ELF-1 (cell line): ENCODE results near the gene CALR.
"Not testable (repeated sequence)": the region's sequence is repeated elsewhere in the genome, so short reads cannot be mapped to it uniquely, and the experiment has no call there.

Source experiments
- DNase-seq: peaks from one replicate; pipeline ENCODE4 v3.0.0-alpha.2; 2016; ENCODE audit warnings: low read depth, low spot score

CALR gene

GRCh38 chr19:12933287-12934072 lies 4.9 kb upstream of the CALR start, which contains the start of gene FARSA:
Gene FARSA (minus strand): TSS chr19:12933711. CDS start chr19:12933696, 15 bp downstream.
- peak; percentile 93 for DNase-seq

- DNase-seq = no peak
Measured at GRCh38 chr19:12935071-12935470, 3.3 kb upstream of the CALR start.

GRCh38 chr19:12936582-12936981 lies 1.8 kb upstream of the CALR start:
- no peak for DNase-seq

- DNase-seq = peak; percentile 49
Measured at GRCh38 chr19:12937093-12937926, 1.1 kb upstream of the CALR start.

DNA sequence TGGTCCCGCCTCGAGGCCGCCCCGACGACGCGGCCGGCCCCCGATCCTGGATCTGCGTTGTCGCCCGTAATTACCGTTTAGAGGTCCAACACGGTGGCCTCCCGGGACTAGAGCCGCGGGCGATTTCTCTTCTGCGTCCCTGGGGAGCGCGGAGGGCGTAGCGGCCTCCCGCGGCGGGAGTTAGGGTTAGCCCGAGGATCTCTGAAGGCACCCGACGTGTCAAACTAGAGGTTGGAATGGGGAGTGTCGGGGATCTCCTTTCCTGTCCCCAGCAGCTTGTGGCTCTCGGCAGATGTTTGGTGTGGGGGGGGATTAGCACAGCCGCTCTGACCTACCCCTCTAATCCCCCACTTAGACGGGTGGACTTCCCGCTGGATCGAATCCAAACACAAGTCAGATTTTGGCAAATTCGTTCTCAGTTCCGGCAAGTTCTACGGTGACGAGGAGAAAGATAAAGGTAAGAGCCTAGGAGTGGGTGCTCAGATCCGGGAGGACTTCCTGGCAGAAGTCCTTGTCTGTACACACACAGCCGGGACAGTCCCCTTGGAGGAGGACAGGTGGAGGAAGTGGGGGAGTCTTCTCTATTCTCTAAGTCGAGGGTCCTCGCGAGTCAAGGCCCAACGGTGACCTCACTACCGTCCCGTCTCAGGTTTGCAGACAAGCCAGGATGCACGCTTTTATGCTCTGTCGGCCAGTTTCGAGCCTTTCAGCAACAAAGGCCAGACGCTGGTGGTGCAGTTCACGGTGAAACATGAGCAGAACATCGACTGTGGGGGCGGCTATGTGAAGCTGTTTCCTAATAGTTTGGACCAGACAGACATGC lies 581 bp downstream of the CALR start:
- no peak for DNase-seq

DNA sequence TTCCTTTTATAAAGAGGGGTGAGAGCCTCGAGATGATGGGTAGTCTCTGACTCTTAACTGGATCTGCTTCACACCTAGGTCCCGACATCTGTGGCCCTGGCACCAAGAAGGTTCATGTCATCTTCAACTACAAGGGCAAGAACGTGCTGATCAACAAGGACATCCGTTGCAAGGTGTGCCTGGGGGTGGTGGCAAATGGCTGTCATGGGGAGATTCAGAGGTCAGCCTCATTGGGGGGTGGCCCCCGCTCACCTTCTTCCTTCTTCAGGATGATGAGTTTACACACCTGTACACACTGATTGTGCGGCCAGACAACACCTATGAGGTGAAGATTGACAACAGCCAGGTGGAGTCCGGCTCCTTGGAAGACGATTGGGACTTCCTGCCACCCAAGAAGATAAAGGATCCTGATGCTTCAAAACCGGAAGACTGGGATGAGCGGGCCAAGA lies 1.6 kb downstream of the CALR start:
- DNase-seq = no peak

- DNase-seq = no peak
Measured at GRCh38 chr19:12940897-12941296, 2.5 kb downstream of the CALR start.

DNA sequence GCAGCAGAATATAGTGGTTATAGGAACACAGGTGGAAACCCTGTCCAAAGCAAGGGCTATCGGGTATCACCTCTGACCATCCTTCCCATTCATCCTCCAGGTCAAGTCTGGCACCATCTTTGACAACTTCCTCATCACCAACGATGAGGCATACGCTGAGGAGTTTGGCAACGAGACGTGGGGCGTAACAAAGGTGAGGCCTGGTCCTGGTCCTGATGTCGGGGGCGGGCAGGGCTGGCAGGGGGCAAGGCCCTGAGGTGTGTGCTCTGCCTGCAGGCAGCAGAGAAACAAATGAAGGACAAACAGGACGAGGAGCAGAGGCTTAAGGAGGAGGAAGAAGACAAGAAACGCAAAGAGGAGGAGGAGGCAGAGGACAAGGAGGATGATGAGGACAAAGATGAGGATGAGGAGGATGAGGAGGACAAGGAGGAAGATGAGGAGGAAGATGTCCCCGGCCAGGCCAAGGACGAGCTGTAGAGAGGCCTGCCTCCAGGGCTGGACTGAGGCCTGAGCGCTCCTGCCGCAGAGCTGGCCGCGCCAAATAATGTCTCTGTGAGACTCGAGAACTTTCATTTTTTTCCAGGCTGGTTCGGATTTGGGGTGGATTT lies 5.1 kb downstream of the CALR start:
- no peak for DNase-seq

DNA sequence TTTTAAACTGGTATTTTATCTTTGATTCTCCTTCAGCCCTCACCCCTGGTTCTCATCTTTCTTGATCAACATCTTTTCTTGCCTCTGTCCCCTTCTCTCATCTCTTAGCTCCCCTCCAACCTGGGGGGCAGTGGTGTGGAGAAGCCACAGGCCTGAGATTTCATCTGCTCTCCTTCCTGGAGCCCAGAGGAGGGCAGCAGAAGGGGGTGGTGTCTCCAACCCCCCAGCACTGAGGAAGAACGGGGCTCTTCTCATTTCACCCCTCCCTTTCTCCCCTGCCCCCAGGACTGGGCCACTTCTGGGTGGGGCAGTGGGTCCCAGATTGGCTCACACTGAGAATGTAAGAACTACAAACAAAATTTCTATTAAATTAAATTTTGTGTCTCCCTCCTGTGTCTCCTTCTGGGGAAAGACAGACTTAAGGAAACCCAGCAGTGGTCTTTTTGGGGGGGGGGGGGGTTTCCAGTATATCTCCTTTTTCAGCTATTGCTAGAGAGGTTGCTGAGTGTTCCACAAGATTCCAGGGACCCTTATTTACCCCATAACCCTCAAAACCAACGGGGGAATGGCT lies 5.8 kb downstream of the CALR start:
- no peak for DNase-seq

- peak; percentile 99 for DNase-seq
Measured at GRCh38 chr19:12945479-12946091, 7.2 kb downstream of the CALR start, which contains the start of gene RAD23A. Gene RAD23A (plus strand): TSS chr19:12945862. CDS start chr19:12945949, 87 bp downstream.

- DNase-seq = peak; percentile 93
Measured at GRCh38 chr19:12946092-12946721, 7.8 kb downstream of the CALR start.

- DNase-seq = peak; percentile 32
Measured at GRCh38 chr19:12946731-12947496, 8.5 kb downstream of the CALR start.

DNA sequence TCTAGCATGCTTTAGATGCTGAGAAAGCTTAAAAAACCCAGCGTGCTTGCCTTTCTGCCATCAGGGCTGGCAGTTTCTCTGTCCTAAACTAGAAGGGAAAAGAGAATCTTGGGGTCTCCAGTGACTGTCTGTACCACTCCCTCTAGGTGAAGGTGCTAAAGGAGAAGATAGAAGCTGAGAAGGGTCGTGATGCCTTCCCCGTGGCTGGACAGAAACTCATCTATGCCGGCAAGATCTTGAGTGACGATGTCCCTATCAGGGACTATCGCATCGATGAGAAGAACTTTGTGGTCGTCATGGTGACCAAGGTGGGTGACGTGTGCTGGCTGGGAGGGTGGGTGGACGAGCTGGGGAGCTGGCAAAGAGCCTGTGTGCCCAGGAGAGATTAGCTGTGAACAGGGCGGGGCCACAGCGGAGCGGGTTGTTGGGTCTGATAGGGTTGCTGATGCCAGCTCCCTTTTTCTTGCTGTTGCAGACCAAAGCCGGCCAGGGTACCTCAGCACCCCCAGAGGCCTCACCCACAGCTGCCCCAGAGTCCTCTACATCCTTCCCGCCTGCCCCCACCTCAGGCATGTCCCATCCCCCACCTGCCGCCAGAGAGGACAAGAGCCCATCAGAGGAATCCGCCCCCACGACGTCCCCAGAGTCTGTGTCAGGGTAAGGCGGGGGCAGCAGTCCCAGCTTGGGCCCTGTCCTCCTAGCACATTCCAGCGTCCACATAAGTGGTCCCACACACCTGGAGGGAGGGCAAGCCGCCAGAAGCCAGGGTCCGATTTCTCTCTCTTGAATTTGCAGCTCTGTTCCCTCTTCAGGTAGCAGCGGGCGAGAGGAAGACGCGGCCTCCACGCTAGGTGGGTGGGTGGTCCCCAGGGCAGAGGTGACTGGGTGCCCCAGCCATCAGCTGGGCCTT lies 9.5 kb downstream of the CALR start:
- no peak for DNase-seq

GRCh38 chr19:12948612-12949362 lies 10.4 kb downstream of the CALR start:
- no peak for DNase-seq

DNA sequence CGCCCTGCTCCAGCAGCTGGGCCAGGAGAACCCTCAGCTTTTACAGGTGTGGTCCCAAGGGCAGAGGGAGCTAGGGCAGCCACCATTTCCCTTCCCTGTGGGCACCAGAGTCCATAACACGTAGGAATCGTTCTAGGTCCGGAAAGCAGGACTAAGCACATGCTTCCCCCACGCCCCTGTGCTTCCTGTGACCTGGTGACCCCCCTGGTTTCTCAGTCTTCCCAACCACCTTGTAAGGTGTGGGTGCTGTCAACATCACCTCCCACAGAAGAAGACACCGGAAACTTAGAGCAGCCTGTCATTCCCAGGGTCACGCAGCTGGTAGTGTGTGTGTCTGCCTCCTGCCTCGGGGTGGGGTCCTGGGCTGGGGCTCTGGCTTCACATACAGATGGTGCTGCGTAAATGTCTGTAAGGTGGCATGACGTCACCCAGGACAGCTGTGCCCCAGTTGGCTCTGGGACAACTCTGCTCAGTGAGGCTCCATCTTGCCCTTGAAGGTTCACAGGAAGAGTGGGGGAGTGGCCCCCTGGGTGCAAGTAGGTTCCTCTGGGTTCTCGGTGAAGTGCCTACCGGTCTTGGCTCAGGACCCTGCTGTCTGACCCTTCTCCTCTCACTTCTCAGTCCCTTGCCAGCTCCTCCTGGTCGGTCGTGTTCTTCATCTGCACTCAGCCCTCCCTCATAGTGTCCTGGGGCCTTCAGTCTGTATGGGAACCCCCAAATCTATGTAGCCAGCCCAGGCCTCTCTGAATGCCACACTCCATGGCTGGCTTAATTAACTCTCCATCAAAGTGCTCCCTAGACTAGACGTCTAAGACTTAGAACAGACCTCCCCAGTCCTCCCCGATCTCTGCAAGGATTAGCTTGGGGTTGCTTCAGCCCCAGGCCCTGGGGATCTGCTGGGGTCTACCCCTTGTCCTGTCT lies 11.2 kb downstream of the CALR start:
- DNase-seq = no peak

- not testable (repeated sequence) for DNase-seq
Measured at GRCh38 chr19:12952050-12952449, 13.6 kb downstream of the CALR start.
